Stimulated activated CD4-positive, alpha-beta T cell treated with anti-CD3 and anti-CD28 coated beads, TNF-alpha, amount 100 ng/mL, for 48 hours (primary cell): ENCODE data around the gene EFHC1.
"Not testable (repeated sequence)": the region's sequence is repeated elsewhere in the genome, so short reads cannot be mapped to it uniquely, and the experiment has no call there.

Source experiments
- DNase-seq, 3 donors: peaks; one replicate each; pipeline ENCODE4 v3.0.0-alpha.2; 2020; ENCODE audit warnings: low read depth in 3 of 3

The EFHC1 gene

GRCh38 chr6:52399511-52400312 lies 20.4 kb upstream of the EFHC1 start:
- no peak for DNase-seq

- DNase-seq, result no peak
Observed at GRCh38 chr6:52400313-52401041, 19.7 kb upstream of the EFHC1 start.

- no peak for DNase-seq
Observed at GRCh38 chr6:52403086-52403485, 17.1 kb upstream of the EFHC1 start.

GRCh38 chr6:52403627-52404026 lies 16.5 kb upstream of the EFHC1 start:
- DNase-seq, result no peak

- no peak for DNase-seq
Observed at GRCh38 chr6:52405243-52405642, 14.9 kb upstream of the EFHC1 start.

- DNase-seq, result no peak
Observed at GRCh38 chr6:52407467-52407866, 12.7 kb upstream of the EFHC1 start.

GRCh38 chr6:52409499-52409898 lies 10.6 kb upstream of the EFHC1 start:
- DNase-seq, result no peak

- no peak for DNase-seq
Observed at GRCh38 chr6:52410979-52411378, 9.2 kb upstream of the EFHC1 start.

GRCh38 chr6:52411911-52412310 lies 8.2 kb upstream of the EFHC1 start:
- no peak for DNase-seq

GRCh38 chr6:52415333-52415732 lies 4.8 kb upstream of the EFHC1 start:
- no peak for DNase-seq

- DNase-seq, result no peak
Observed at GRCh38 chr6:52415917-52416628, 4.1 kb upstream of the EFHC1 start.

- DNase-seq, result no peak
Observed at GRCh38 chr6:52416629-52417151, 3.5 kb upstream of the EFHC1 start.

GRCh38 chr6:52417675-52418111 lies 2.4 kb upstream of the EFHC1 start:
- DNase-seq, result no peak

GRCh38 chr6:52418606-52419005 lies 1.5 kb upstream of the EFHC1 start:
- no peak for DNase-seq

GRCh38 chr6:52420668-52421358 lies 671 bp downstream of the EFHC1 start:
- no peak for DNase-seq

- no peak for DNase-seq
Observed at GRCh38 chr6:52422156-52422555, 2.0 kb downstream of the EFHC1 start.

GRCh38 chr6:52423448-52423847 lies 3.3 kb downstream of the EFHC1 start:
- DNase-seq, result no peak

- DNase-seq, result no peak
Observed at GRCh38 chr6:52423971-52424381, 3.8 kb downstream of the EFHC1 start.

GRCh38 chr6:52424513-52424912 lies 4.4 kb downstream of the EFHC1 start:
- DNase-seq, result no peak

GRCh38 chr6:52426667-52427066 lies 6.5 kb downstream of the EFHC1 start:
- no peak for DNase-seq

GRCh38 chr6:52433294-52433693 lies 13.2 kb downstream of the EFHC1 start:
- not testable (repeated sequence) for DNase-seq

- DNase-seq, result no peak
Observed at GRCh38 chr6:52435345-52435744, 15.2 kb downstream of the EFHC1 start.
